ENCODE results near the gene CBX2.
A peak's percentile ranks its signal among the peaks of the same experiment; 100 is the strongest.

CBX2 gene

GRCh38 chr17:79777120-79777893, 641 bp upstream of the CBX2 start:
- DNase-seq (ENCODE audit: low read depth in 1 of 2, low spot score in 1 of 2): peak; percentile 39 to 44
- peak overlapping the region; percentile 55 for H3K4me3 ChIP-seq (replicated peaks; ENCODE audit: insufficient read depth, low read length)
- no peak overlapping the region for H3K27ac ChIP-seq (replicated peaks)
- H3K27me3 ChIP-seq (ENCODE audit: insufficient read depth, poor library complexity, severe bottlenecking): peaks cover 31% of the 10 kb centered on the region
- TF ChIP-seq POLR2AphosphoS5 (IDR thresholded peaks at IDR 0.05; ENCODE audit: low read depth): no peak
- no peak for TF ChIP-seq SPI1 (IDR thresholded peaks at IDR 0.05; ENCODE audit: borderline replicate concordance, low read depth)
- TF ChIP-seq REST (IDR thresholded peaks at IDR 0.05; ENCODE audit: insufficient replicate concordance, low read depth): no peak
- TF ChIP-seq CTCF (IDR thresholded peaks at IDR 0.05; ENCODE audit: insufficient read depth, low read length): no peak
- no peak for TF ChIP-seq GABPA (IDR thresholded peaks at IDR 0.05; ENCODE audit: low read depth)

DNA sequence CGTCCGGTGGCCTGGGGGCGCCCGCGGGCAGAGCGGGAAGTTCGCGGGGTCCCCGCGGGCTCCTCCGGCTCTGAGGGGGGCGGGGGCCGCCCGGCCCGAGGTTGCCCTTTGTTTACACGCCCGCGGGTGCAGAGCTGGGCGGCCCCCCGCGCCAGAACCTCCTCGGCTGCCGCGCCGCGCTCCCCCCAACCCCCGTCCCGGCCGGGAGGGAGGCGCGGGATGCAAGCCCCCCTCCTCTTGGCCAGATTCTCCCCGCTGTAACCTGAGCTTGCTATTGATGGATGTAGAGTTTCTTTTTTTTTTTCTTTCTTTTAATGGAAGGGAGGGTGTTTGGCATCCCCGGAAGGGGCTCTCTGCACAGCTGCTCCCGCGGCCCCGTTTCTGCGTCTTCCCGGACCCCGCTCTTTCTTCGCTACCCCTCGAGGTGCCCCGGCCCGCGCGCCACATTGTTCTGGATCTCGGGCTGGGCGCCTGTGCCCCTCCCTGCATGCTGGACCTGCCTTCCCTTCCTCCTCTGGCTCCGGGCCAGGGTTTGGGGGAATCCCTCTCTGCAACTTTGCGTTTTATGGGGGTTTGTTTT, 646 bp downstream of the CBX2 start:
- TF ChIP-seq POLR2AphosphoS5 (IDR thresholded peaks at IDR 0.05; ENCODE audit: low read depth) (no peak), REST (IDR thresholded peaks at IDR 0.05; ENCODE audit: insufficient replicate concordance, low read depth) (no peak), SPI1 (IDR thresholded peaks at IDR 0.05; ENCODE audit: borderline replicate concordance, low read depth) (no peak), GABPA (IDR thresholded peaks at IDR 0.05; ENCODE audit: low read depth) (no peak), CTCF (IDR thresholded peaks at IDR 0.05; ENCODE audit: insufficient read depth, low read length) (no peak)
- Histone ChIP-seq H3K27me3 (ENCODE audit: insufficient read depth, poor library complexity, severe bottlenecking) (peaks cover 28% of the 10 kb centered on the region), H3K27ac (replicated peaks) (no peak overlapping the region), H3K4me3 (replicated peaks; ENCODE audit: insufficient read depth, low read length) (peak overlapping the region; percentile 60)
- no peak for DNase-seq (ENCODE audit: low read depth in 1 of 2, low spot score in 1 of 2)

DNA sequence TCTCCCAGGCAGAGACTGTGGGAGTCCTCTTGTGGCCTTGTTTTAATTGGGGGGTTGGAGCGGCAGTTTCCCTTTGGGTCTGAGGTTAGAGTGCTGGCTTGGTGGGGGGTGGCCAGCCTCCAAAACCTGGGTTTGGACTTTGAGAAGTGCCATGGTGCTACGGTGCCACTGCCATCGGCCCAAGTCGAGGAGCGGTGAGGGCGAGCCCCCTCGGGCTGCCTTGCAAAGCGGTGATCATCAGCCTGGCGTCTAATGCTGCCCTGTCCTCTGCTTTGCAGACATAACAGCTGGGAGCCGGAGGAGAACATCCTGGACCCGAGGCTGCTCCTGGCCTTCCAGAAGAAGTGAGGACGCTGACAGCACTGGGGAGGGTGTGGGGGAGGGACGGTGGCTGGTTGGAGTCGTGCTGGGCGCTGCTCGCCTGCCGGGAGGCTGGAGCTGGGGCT, 1.2 kb downstream of the CBX2 start:
- peaks cover 25% of the 10 kb centered on the region for H3K27me3 ChIP-seq (ENCODE audit: insufficient read depth, poor library complexity, severe bottlenecking)
- no peak overlapping the region for H3K27ac ChIP-seq (replicated peaks)
- DNase-seq (ENCODE audit: low read depth in 1 of 2, low spot score in 1 of 2): no peak
- no peak overlapping the region for H3K4me3 ChIP-seq (replicated peaks; ENCODE audit: insufficient read depth, low read length)
- TF ChIP-seq POLR2AphosphoS5 (IDR thresholded peaks at IDR 0.05; ENCODE audit: low read depth) (no peak), CTCF (IDR thresholded peaks at IDR 0.05; ENCODE audit: insufficient read depth, low read length) (no peak), GABPA (IDR thresholded peaks at IDR 0.05; ENCODE audit: low read depth) (no peak), REST (IDR thresholded peaks at IDR 0.05; ENCODE audit: insufficient replicate concordance, low read depth) (no peak), SPI1 (IDR thresholded peaks at IDR 0.05; ENCODE audit: borderline replicate concordance, low read depth) (no peak)

Data from HL-60 (cell line).